CD14-positive monocyte (primary cell): Measurements from ENCODE around the gene CRADD. TPM values are rescaled to one million over a fixed set of nuclear protein-coding genes. Genes with fewer than 3 reads are reported as not detected.

Experiments
- DNase-seq, 3 donors: peaks; one replicate each; pipeline ENCODE4 v3.0.0-alpha.2; 2011 to 2022
- H2AFZ ChIP-seq: 2 replicates; pipeline ENCODE4 v1.6.0; 2012; ENCODE audit warnings: mild to moderate bottlenecking, low read depth, low read length, inconsistent platforms; ENCODE audit not compliant: insufficient read depth, poor library complexity, severe bottlenecking
- H3K27ac ChIP-seq, 2 donors: 1 replicate in 1 of 2; 2 replicates in 1 of 2; pipeline ENCODE4 v1.5.1; 2012 to 2013; ENCODE audit warnings: low read length in 2 of 2, control low read depth in 1 of 2, inconsistent platforms in 1 of 2, low read depth in 1 of 2, mild to moderate bottlenecking in 1 of 2
- H3K27me3 ChIP-seq, 2 donors: one replicate each; pipeline versions ENCODE4 v1.6.0 to v1.6.1; 2011 to 2013; ENCODE audit warnings: low read length in 2 of 2; ENCODE audit not compliant: control insufficient read depth in 2 of 2, insufficient read depth in 2 of 2
- H3K36me3 ChIP-seq, 2 donors: replicated peaks in 1 of 2; 1 replicate in 1 of 2; 2 replicates in 1 of 2; pipeline versions ENCODE4 v1.5.1 to v1.6.1; 2012 to 2013; ENCODE audit warnings: low read length in 2 of 2, control low read depth in 1 of 2, inconsistent platforms in 1 of 2, mild to moderate bottlenecking in 1 of 2; ENCODE audit not compliant: insufficient read depth in 2 of 2, control insufficient read depth in 1 of 2
- H3K4me1 ChIP-seq, 2 donors: 1 replicate in 1 of 2; 2 replicates in 1 of 2; pipeline versions ENCODE4 v1.5.1 to v1.6.1; 2012 to 2013; ENCODE audit warnings: low read length in 2 of 2, control low read depth in 1 of 2, inconsistent platforms in 1 of 2, mild to moderate bottlenecking in 1 of 2, moderate library complexity in 1 of 2; ENCODE audit not compliant: insufficient read depth in 2 of 2, control insufficient read depth in 1 of 2
- H3K4me2 ChIP-seq: replicated peaks from 2 replicates; pipeline ENCODE3; 2012; ENCODE audit warnings: low read length, moderate library complexity, mild to moderate bottlenecking; ENCODE audit not compliant: poor library complexity, severe bottlenecking; ENCODE audit errors: extremely low read depth
- H3K4me3 ChIP-seq, 3 experiments: fragments of 200-600 bp in 1 of 3; sonication (generic) in 1 of 3; replicated peaks in 1 of 3; 1 replicate in 2 of 3; 2 replicates in 1 of 3; pipeline ENCODE4 v1.5.1; 2011 to 2013; ENCODE audit warnings: low read length in 3 of 3, mild to moderate bottlenecking in 3 of 3, control low read depth in 2 of 3, low read depth in 2 of 3, inconsistent platforms in 1 of 3, moderate library complexity in 1 of 3
- H3K79me2 ChIP-seq: 2 replicates; pipeline ENCODE4 v1.6.0; 2012; ENCODE audit warnings: mild to moderate bottlenecking, control low read depth, inconsistent platforms, low read length, moderate library complexity; ENCODE audit not compliant: insufficient read depth
- H3K9ac ChIP-seq: 2 replicates; pipeline ENCODE4 v1.6.0; 2017; ENCODE audit warnings: low read length, mild to moderate bottlenecking; ENCODE audit not compliant: insufficient read depth, poor library complexity, severe bottlenecking
- H3K9me3 ChIP-seq, 2 donors: replicated peaks in 1 of 2; 1 replicate in 1 of 2; 2 replicates in 1 of 2; pipeline versions ENCODE4 v1.5.1 to v1.6.1; 2012 to 2013; ENCODE audit warnings: low read length in 2 of 2, control low read depth in 1 of 2; ENCODE audit not compliant: control insufficient read depth in 1 of 2, insufficient read depth in 1 of 2
- H4K20me1 ChIP-seq: 2 replicates; pipeline ENCODE4 v1.6.0; 2012; ENCODE audit warnings: mild to moderate bottlenecking, low read length, control low read depth, moderate library complexity; ENCODE audit not compliant: insufficient read depth
- H3K27ac Mint-ChIP-seq, 7 donors: one replicate each; pipeline ENCODE4 v1.8.0; 2020; ENCODE audit warnings: mild to moderate bottlenecking in 7 of 7, mixed read lengths in 7 of 7, moderate library complexity in 6 of 7, inconsistent platforms in 2 of 7
- H3K27me3 Mint-ChIP-seq, 3 donors: one replicate each; pipeline ENCODE4 v1.8.0; 2021 to 2022; ENCODE audit warnings: low read depth in 3 of 3, mild to moderate bottlenecking in 3 of 3, mixed read lengths in 3 of 3, moderate library complexity in 3 of 3, inconsistent platforms in 1 of 3
- H3K36me3 Mint-ChIP-seq, 2 donors: one replicate each; pipeline ENCODE4 v1.8.0; 2020; ENCODE audit warnings: mixed read lengths in 2 of 2, inconsistent platforms in 1 of 2, mild to moderate bottlenecking in 1 of 2
- H3K4me1 Mint-ChIP-seq: one replicate; pipeline ENCODE4 v1.8.0; 2020; ENCODE audit warnings: mild to moderate bottlenecking, mixed read lengths
- H3K4me3 Mint-ChIP-seq, 2 donors: one replicate each; pipeline ENCODE4 v1.8.0; 2020; ENCODE audit warnings: mild to moderate bottlenecking in 2 of 2, mixed read lengths in 2 of 2, moderate library complexity in 1 of 2
- H3K9me3 Mint-ChIP-seq, 7 donors: one replicate each; pipeline ENCODE4 v1.8.0; 2020 to 2022; ENCODE audit warnings: mixed read lengths in 7 of 7, mild to moderate bottlenecking in 6 of 7, moderate library complexity in 6 of 7, inconsistent platforms in 2 of 7
- CTCF ChIP-seq: fragments of 200-600 bp; IDR thresholded peaks from one replicate; pipeline ENCODE4 v1.8.0; 2022; ENCODE audit warnings: antibody characterized with exemption, mild to moderate bottlenecking
- WGBS: methylation state at CpG from one replicate; pipeline ENCODE4 v1.1.5; 2013; ENCODE audit warnings: missing lambda C conversion rate; ENCODE audit not compliant: insufficient coverage; 5-methylcytosine and 5-hydroxymethylcytosine counted together
- intact Hi-C, 2 donors: fragments of 100-400 bp; cut with micrococcal nuclease; formaldehyde crosslinking; loops; one replicate each; pipeline versions ENCODE4 v1.15.0 to v1.15.1; 2023
- polyA plus RNA-seq, 3 donors: library from polyadenylated mRNA; depleted of rRNA in 1 of 3; unstranded in 2 of 3; stranded (reverse) in 1 of 3; fragments of 300-500 nt in 2 of 3; fragments of >200 nt in 1 of 3; fragmentation: Illumina TruSeq in 2 of 3; gene quantifications; 1 replicate in 2 of 3; 2 replicates in 1 of 3; pipeline ENCODE4 v1.2.3, GENCODE V29; 2012 to 2021

The CRADD gene
- polyA plus RNA-seq, 3 donors, result 5.6 to 12.2 (median 11.2) TPM

- Histone ChIP-seq H2AFZ (peak overlapping the region; percentile 33), H3K9me3 (no peaks in the 10 kb centered on the region), H4K20me1 (no peaks in the 10 kb centered on the region), H3K27ac (peak overlapping the region; percentile 47 to 72), H3K9ac (no peak overlapping the region), H3K36me3 (no peaks in the 10 kb centered on the region), H3K4me2 (no peak overlapping the region), H3K27me3 (no peaks in the 10 kb centered on the region), H3K4me3 (no peak overlapping the region), H3K4me1 (peaks cover 37 to 51% of the 10 kb centered on the region in 2 donors), H3K79me2 (no peaks in the 10 kb centered on the region)
- Mint-ChIP-seq H3K27ac (peak overlapping the region; percentile 70 to 90 (median 87)), H3K9me3 (no peaks in the 10 kb centered on the region), H3K4me3 (no peak overlapping the region), H3K27me3 (peaks cover 0 to 2% (median 0%) of the 10 kb centered on the region in 3 donors), H3K36me3 (peaks cover 3 to 11% of the 10 kb centered on the region in 2 donors), H3K4me1 (peaks cover 44% of the 10 kb centered on the region)
- WGBS, result 70% methylated on average over 9 of the region's 17 CpGs
- intact Hi-C loops, result no loop called here
- no peak for TF ChIP-seq CTCF
- peak; percentile 50 to 58 (median 51) for DNase-seq
Observed at GRCh38 chr12:93853698-93854478, 176.7 kb downstream of the CRADD start.

- no peak overlapping the region for H2AFZ ChIP-seq
- WGBS, result 40% methylated on average over 1 of the region's 4 CpGs
- peak overlapping the region; percentile 2 to 73 (median 57) for H3K27ac Mint-ChIP-seq
- H4K20me1 ChIP-seq, result no peaks in the 10 kb centered on the region
- H3K79me2 ChIP-seq, result no peaks in the 10 kb centered on the region
- no peaks in the 10 kb centered on the region for H3K9me3 Mint-ChIP-seq
- H3K4me1 ChIP-seq, result peaks cover 27 to 39% of the 10 kb centered on the region in 2 donors
- DNase-seq, result peak; percentile 44 to 69 (median 60)
- peaks cover 0 to 2% (median 0%) of the 10 kb centered on the region in 3 donors for H3K27me3 Mint-ChIP-seq
- intact Hi-C loops, result no loop called here
- H3K36me3 ChIP-seq, result no peaks in the 10 kb centered on the region
- no peak overlapping the region for H3K4me2 ChIP-seq
- no peaks in the 10 kb centered on the region for H3K9me3 ChIP-seq
- no peak overlapping the region for H3K9ac ChIP-seq
- H3K27ac ChIP-seq, result no peak overlapping the region
- peaks cover 36% of the 10 kb centered on the region for H3K4me1 Mint-ChIP-seq
- TF ChIP-seq CTCF, result no peak
- no peaks in the 10 kb centered on the region for H3K27me3 ChIP-seq
- H3K4me3 ChIP-seq, result no peak overlapping the region
- peaks cover 1 to 5% of the 10 kb centered on the region in 2 donors for H3K36me3 Mint-ChIP-seq
- H3K4me3 Mint-ChIP-seq, result no peak overlapping the region
Observed at GRCh38 chr12:93855261-93855660, 178.1 kb downstream of the CRADD start.
